Measurements from ENCODE around the gene SCAF8.
"Not testable (repeated sequence)": the region's sequence is repeated elsewhere in the genome, so short reads cannot be mapped to it uniquely, and the experiment has no call there.

The SCAF8 gene

DNA sequence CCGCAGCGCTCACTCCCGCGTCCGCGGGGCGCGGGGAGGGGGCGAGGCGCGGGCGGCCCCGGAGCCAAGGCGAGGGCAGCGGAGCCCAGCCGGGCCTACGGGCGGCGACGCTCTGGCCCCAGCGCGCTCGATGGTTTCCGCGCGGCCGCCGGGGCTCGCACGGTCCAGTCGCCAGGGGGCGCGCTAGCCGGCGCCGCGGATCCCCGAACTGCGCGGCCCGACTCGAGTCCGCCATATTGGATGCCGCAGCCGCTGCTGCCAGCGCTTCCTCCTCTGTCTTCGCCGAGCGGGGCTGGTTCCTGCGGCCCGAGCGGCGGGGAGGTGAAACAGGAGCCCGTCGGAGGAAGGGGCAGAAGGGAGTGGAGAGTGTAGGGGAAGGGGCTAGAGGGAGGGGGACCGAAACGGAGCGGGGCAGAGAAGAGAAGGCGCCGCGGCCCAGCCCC is at the start of gene SCAF8:
SCAF8 (plus strand) TSS at position 234 of the 443 bp plus-strand sequence. CDS start 485 bp downstream, outside the sequence.
- peak; percentile 73 for DNase-seq (ENCODE audit: low spot score)

DNA sequence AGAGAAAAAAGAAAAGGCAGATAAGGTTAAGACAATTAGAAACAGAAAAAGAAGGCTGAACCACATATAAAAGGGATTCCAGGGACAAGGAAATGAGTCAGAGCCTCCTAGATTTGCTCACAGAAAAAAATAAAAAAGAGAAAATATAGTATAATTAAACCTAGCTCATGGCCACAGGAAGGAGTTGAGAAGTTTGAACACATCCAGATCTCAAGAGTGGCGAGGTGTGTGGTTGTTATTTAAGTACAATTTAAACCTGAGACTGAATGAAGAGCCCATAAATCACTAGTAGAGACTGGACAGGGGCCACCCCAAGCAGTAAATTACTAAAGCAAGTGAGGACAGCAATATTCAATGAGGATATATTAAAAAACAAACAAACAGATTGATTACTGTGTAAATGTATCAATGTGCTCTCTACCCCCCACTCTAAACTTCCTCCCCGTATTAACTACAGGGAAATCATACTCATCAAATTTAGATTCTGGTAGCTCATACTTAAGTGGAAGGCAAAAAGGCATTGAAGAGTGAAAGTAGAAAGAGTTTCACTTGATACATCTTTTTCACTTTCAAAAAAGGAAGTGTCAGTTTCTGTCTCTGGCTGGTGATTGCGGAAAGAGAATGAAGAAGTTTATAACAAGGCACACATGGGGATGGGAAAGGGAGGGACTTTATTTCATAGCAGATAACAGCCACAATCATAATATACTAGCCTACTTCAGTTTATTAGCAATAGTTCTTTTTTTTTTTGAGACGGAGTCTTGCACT is 49.3 kb upstream of the SCAF8 start:
- DNase-seq (ENCODE audit: low spot score) = no peak

DNA sequence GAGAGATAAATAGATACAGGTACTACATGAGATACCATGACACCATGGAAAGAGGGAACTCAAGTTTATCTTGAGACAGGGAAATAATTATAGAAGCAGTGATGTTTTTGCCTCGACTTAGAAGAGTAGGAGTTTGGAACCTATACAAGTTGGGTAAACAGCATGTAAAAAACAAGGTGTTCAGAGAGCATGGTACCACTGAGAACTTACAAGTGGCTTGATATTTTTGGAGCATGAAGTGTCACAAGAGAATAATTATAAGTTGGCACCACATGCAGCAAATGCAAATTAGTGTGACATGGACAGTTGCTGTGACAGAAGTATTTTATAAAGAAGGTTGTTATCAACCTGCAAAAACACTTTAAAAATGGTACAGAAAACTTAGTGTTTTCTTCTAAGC is 47.1 kb upstream of the SCAF8 start:
- DNase-seq (ENCODE audit: low spot score) = no peak

DNA sequence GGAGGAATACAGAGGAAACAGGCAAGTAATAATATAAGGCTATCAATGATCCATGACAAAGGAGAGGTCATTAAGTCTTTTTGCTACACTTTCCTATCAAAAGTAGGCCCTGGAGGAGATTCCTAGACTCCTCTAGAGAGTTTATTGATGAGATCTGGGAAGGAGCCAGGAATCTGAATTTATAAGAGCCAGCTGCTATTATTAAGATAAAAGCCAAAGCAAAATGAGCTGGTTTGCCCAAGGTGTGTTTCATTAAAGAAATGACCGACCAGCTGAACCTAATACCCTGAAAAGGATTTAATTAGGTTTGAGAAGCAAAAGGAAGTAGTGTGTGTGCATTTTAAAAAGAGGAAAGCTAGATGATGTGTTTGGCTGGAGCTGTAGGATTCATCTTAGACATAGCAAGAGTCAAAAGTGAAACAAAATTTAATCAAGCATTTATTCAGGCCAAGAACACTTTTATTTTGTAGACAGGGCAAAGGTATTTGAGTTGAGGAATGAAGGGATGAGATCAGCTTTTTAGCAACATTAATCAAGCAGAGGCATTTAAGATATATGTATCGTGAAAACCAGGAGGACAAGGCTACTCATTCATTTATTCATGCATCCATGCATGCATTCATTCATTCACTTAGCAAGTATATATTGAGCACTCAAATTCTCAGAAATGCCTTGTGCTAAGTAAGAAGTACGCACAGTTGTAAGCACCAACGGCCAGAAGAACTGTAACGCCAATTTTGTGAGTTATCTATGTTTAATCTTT is 43.5 kb upstream of the SCAF8 start:
- no peak for DNase-seq (ENCODE audit: low spot score)

- DNase-seq (ENCODE audit: low spot score) = no peak
These were observed 42.4 kb upstream of the SCAF8 start for GRCh38 chr6:154690857-154691256.

DNA sequence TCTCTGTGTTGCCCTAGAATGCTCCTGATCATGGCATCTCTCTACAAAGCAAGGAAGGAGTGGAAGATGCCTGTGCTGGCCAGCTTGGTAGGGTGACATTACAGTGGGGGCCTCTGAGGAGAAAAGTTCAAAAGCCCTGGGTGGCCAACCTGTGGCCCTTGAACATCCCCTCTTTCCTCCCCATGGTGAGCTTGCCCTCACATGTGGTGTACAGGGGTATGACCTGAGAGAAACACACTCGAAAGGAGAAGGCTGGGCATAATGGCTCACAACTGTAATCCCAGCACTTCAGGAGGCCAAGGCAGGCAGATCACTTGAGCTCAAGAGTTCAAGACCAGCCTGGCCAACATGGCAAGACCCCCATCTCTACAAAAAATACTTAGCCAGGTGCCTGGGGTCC is 36.6 kb upstream of the SCAF8 start:
- DNase-seq (ENCODE audit: low spot score) = no peak

GRCh38 chr6:154703124-154703523 is 30.1 kb upstream of the SCAF8 start:
- no peak for DNase-seq (ENCODE audit: low spot score)

GRCh38 chr6:154705471-154706113 is 27.6 kb upstream of the SCAF8 start:
- DNase-seq (ENCODE audit: low spot score) = no peak

DNA sequence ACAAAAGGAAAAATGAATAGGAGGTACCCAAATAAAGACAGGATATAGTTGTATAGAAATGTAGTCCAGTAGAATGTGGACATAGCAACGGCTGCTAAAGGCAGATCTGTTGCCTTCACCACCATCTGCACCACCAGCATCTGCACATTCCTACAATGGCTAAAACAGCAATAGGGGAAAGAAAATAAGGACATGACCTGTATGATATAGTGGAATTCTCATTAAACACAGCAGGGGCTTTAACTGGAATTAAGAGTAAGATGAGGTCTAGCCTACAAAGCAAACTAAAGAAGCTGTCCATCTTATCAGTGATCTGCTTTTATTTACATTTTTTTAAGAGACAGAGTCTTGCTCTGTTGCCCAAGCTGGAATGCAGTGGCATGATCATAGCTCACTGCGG is 26.8 kb upstream of the SCAF8 start:
- no peak for DNase-seq (ENCODE audit: low spot score)

GRCh38 chr6:154709621-154710020 is 23.6 kb upstream of the SCAF8 start:
- no peak for DNase-seq (ENCODE audit: low spot score)

- DNase-seq (ENCODE audit: low spot score) = no peak
These were observed 22.5 kb upstream of the SCAF8 start for GRCh38 chr6:154710689-154711088.

GRCh38 chr6:154715446-154715845 is 17.8 kb upstream of the SCAF8 start:
- DNase-seq (ENCODE audit: low spot score) = no peak

GRCh38 chr6:154716350-154716749 is 16.9 kb upstream of the SCAF8 start:
- DNase-seq (ENCODE audit: low spot score) = not testable (repeated sequence)

GRCh38 chr6:154719433-154719832 is 13.8 kb upstream of the SCAF8 start:
- no peak for DNase-seq (ENCODE audit: low spot score)

DNA sequence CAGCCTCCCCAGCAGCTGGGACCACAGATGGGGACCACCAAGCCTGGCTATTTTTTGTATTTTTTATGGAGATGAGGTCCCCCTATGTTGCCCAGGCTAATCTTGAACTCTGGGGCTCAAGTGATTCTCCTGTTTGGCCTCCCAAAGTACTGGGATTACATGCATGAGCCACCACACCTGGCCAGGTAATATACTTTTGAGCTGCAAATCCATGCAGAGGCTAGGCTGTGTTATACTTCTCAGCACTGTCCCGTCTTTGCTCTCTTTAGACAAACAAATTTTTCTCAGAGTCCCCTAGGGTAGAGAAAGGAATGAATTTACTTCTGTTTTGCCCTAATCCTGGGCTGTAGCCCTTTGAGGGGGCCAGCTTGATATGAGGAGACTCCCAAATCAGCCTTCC is 13.4 kb upstream of the SCAF8 start:
- DNase-seq (ENCODE audit: low spot score) = no peak

DNA sequence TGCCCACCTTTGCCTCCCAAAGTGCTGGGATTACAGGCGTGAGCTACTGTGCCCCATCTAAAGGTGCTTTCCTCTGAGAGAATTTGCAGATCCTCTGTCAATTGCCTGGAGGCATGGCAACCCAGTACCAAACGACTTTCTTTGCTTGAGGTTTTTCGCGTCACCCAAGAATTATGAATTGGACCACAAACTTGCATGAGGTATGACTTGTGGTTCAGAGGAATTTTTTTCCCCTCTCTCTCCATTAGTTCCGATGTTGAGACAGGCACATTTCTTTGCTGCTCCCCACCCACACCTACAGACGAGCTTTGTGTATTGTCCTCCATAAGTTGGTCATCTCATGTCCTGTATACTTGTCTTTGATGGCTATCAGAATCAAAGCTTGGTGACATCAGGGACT is 11.8 kb upstream of the SCAF8 start:
- DNase-seq (ENCODE audit: low spot score) = no peak

DNA sequence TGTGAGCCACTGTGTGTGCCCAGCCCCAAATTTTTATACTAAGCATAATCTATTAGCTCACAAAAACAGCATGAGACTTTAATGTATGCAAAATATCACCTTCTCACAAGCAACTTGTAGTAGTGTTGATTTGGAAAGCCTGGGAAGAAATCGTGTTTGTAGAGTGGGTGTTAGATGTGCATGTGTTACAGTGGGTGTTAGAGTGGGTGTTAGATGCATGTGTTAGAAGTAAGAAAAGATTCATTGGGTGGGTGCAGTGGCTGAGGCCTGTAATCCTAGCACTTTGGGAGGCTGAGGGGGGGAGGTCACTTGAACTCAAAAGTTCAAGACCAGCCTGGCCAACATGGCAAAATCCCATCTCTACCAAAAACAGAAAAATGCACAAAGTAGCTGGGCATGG is 6.3 kb upstream of the SCAF8 start:
- no peak for DNase-seq (ENCODE audit: low spot score)

DNA sequence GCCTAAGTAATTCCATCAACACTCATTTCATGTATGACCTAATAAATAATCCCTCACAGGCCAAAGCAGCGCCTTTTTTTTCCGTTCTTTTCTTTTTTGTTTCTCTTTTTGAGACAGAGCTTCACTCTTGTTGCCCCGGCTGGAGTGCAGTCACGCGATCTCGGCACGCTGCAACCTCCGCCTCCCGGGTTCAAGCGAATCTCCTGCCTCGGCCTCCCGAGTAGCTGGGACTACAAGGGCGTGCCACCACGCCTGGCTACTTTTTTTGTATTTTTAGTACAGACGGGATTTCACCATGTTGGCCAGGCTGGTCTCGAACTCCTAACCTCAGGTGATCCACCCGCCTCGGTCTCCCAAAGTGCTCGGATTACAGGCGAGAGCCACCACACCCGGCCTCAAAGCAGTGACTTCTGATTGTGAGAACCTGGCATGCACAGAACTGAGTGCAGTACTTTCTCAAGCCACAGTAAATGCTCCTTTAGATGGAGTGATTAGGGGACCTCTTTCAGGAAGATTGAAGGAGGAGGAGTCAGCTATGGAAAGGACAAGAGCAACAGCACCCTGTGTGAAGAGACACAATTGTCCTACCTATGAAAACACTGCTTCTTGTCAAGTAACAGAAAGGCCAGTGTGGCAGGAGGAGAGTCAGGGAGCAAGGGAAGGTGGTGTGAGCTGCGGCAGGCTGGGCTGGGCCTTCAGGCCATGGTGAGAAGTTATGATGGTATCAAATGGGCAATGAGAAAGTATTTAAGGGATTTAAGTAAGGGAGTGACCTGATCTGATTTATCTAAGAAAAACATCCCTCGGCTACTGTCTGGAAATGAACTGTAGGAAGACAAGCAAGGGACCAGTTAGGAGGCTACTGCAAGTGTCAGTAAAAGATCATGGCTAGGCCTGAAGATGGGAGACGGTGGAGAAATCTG is 1.7 kb upstream of the SCAF8 start:
- DNase-seq (ENCODE audit: low spot score) = no peak

GRCh38 chr6:154732538-154733182 is 556 bp upstream of the SCAF8 start:
- peak; percentile 38 for DNase-seq (ENCODE audit: low spot score)

DNA sequence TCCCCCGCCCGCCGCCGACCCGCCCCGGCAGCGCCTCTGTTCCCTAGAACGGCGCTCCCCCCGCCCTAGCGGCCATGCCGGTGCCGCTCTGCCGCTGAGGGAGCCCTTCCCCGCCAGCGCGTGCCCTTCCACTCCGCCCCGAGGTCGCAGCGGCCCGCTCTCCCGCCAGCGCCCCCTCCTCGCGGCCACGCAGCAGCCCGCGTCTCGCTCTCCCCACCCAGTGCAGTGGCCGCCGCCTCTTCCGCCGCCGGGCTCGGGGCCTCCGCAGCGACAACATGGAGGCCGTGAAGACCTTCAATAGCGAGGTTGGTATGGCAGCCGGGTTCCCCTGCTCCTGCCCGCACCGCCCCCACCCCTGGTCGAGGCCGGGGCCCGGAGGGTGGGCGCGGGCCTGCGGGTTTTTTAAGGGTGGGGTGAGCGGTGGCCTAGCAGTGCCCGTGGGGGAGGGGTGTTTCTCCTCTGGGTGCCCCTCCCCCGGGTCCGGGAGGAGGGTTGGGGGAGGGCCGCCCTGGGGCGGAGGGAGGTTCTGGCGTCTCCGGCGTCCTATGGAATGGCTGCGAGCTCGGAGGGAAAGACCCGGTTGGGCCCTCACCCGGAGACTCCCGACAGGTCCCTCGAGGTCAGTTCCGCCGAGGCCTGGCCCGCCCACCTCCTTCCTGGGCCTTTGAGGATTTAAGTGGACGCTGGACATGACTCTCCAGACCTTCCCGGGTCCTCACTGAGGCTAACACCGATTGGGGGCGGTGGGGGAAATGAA is 588 bp downstream of the SCAF8 start:
- DNase-seq (ENCODE audit: low spot score) = peak; percentile 93

Measured in HuH-7.5 (cell line).